CD4-positive, CD25-positive, alpha-beta regulatory T cell (primary cell): ENCODE data around the gene PEPD. TPM values are rescaled to one million over a fixed set of nuclear protein-coding genes. Genes with fewer than 3 reads are reported as not detected.

ENCODE experiments used
- ATAC-seq, 2 donors: fragments of 150-1000 bp; cut with Tn5 transposase; one replicate each; pipeline ENCODE4 v1.10.0; 2021; ENCODE audit warnings: low read depth in 2 of 2, moderate number of reproducible peaks in 2 of 2, moderate library complexity in 1 of 2
- DNase-seq, 3 donors: peaks; one replicate each; pipeline versions ENCODE4 v3.0.0 to v3.0.0-alpha.2; 2012 to 2022; ENCODE audit warnings: mixed read lengths in 1 of 3
- H3K27ac ChIP-seq: one replicate; pipeline ENCODE4 v1.7.0; 2013; ENCODE audit warnings: mild to moderate bottlenecking, low read length; ENCODE audit not compliant: insufficient read depth, poor library complexity, severe bottlenecking
- H3K27me3 ChIP-seq: one replicate; pipeline ENCODE4 v1.7.0; 2013; ENCODE audit warnings: low read length; ENCODE audit not compliant: control insufficient read depth, insufficient read depth
- H3K36me3 ChIP-seq: one replicate; pipeline ENCODE4 v1.7.0; 2013; ENCODE audit warnings: mild to moderate bottlenecking, low read length, moderate library complexity; ENCODE audit not compliant: control insufficient read depth, insufficient read depth
- H3K4me1 ChIP-seq: 2 replicates; pipeline ENCODE4 v1.7.0; 2013; ENCODE audit warnings: mild to moderate bottlenecking, low read length; ENCODE audit not compliant: insufficient read depth, control insufficient read depth, poor library complexity, severe bottlenecking
- H3K4me3 ChIP-seq: one replicate; pipeline ENCODE4 v1.7.0; 2013; ENCODE audit warnings: low read depth, mild to moderate bottlenecking, low read length, moderate library complexity
- H3K9me3 ChIP-seq, 2 experiments: 1 replicate in 1 of 2; 2 replicates in 1 of 2; pipeline ENCODE4 v1.7.0; 2013; ENCODE audit warnings: low read length in 2 of 2, mild to moderate bottlenecking in 1 of 2, moderate library complexity in 1 of 2; ENCODE audit not compliant: control insufficient read depth in 2 of 2
- H3K27ac Mint-ChIP-seq, 3 donors: one replicate each; pipeline ENCODE4 v1.8.0; 2020 to 2022; ENCODE audit warnings: mild to moderate bottlenecking in 3 of 3, mixed read lengths in 3 of 3, moderate library complexity in 2 of 3
- H3K27me3 Mint-ChIP-seq: one replicate; pipeline ENCODE4 v1.8.0; 2022; ENCODE audit warnings: mild to moderate bottlenecking, mixed read lengths
- H3K36me3 Mint-ChIP-seq: one replicate; pipeline ENCODE4 v1.8.0; 2020; ENCODE audit warnings: mixed read lengths
- H3K4me1 Mint-ChIP-seq, 4 donors: one replicate each; pipeline ENCODE4 v1.8.0; 2020 to 2022; ENCODE audit warnings: mixed read lengths in 4 of 4, mild to moderate bottlenecking in 1 of 4
- H3K4me3 Mint-ChIP-seq, 4 donors: one replicate each; pipeline ENCODE4 v1.8.0; 2020 to 2022; ENCODE audit warnings: mild to moderate bottlenecking in 4 of 4, mixed read lengths in 4 of 4, moderate library complexity in 3 of 4
- H3K9me3 Mint-ChIP-seq, 7 donors: one replicate each; pipeline ENCODE4 v1.8.0; 2020 to 2022; ENCODE audit warnings: mixed read lengths in 7 of 7, mild to moderate bottlenecking in 3 of 7, moderate library complexity in 2 of 7
- polyA plus RNA-seq, 4 donors: library from polyadenylated mRNA; unstranded; fragments of 300-500 nt; fragmentation: Illumina TruSeq; gene quantifications; one replicate each; pipeline ENCODE4 v1.2.3, GENCODE V29; 2021
- total RNA-seq: library from RNA; stranded (reverse); gene quantifications from one replicate; pipeline ENCODE4 v1.2.3, GENCODE V29; 2022

The PEPD gene
- total and polyA plus RNA-seq, 5 donors from 2014 or later, result 36.8 to 141 (median 109) TPM

GRCh38 chr19:33358408-33358807 lies 163.2 kb downstream of the PEPD start:
- H3K9me3 ChIP-seq, result peaks cover 5 to 6% of the 10 kb centered on the region in 2 experiments
- H3K27me3 Mint-ChIP-seq, result peaks cover 22% of the 10 kb centered on the region

GRCh38 chr19:33357556-33357955 lies 164.0 kb downstream of the PEPD start:
- Mint-ChIP-seq H3K27ac (no peak overlapping the region), H3K27me3 (peaks cover 19% of the 10 kb centered on the region), H3K4me1 (no peaks in the 10 kb centered on the region), H3K9me3 (peaks cover 0 to 13% (median 3%) of the 10 kb centered on the region in 7 donors), H3K36me3 (peaks cover 4% of the 10 kb centered on the region), H3K4me3 (no peak overlapping the region)
- Histone ChIP-seq H3K27ac (no peak overlapping the region), H3K4me1 (no peaks in the 10 kb centered on the region), H3K27me3 (peaks cover 6% of the 10 kb centered on the region), H3K9me3 (peaks cover 5 to 6% of the 10 kb centered on the region in 2 experiments), H3K4me3 (no peak overlapping the region), H3K36me3 (no peaks in the 10 kb centered on the region)
- no peak for ATAC-seq
- no peak for DNase-seq

More at GRCh38 chr19:33358408-33358807, 163.2 kb downstream of the PEPD start:
- H3K4me1 ChIP-seq, result no peaks in the 10 kb centered on the region
- H3K4me1 Mint-ChIP-seq, result no peaks in the 10 kb centered on the region
- peaks cover 6% of the 10 kb centered on the region for H3K27me3 ChIP-seq
- H3K36me3 Mint-ChIP-seq, result peaks cover 4% of the 10 kb centered on the region
- no peak overlapping the region for H3K4me3 Mint-ChIP-seq
- no peak overlapping the region for H3K27ac Mint-ChIP-seq
- no peak for DNase-seq
- no peaks in the 10 kb centered on the region for H3K36me3 ChIP-seq
- peaks cover 0 to 13% (median 3%) of the 10 kb centered on the region in 7 donors for H3K9me3 Mint-ChIP-seq
- no peak for ATAC-seq
- no peak overlapping the region for H3K27ac ChIP-seq
- no peak overlapping the region for H3K4me3 ChIP-seq

GRCh38 chr19:33355535-33355934 lies 166.1 kb downstream of the PEPD start:
- no peak overlapping the region for H3K4me3 ChIP-seq
- Mint-ChIP-seq H3K4me3 (no peak overlapping the region), H3K36me3 (peaks cover 4% of the 10 kb centered on the region), H3K27me3 (peaks cover 21% of the 10 kb centered on the region), H3K4me1 (peaks cover 0 to 2% (median 0%) of the 10 kb centered on the region in 4 donors), H3K27ac (no peak overlapping the region), H3K9me3 (peaks cover 0 to 13% (median 4%) of the 10 kb centered on the region in 7 donors)
- no peaks in the 10 kb centered on the region for H3K4me1 ChIP-seq
- peaks cover 6% of the 10 kb centered on the region for H3K27me3 ChIP-seq
- H3K9me3 ChIP-seq, result peaks cover 5 to 6% of the 10 kb centered on the region in 2 experiments
- H3K27ac ChIP-seq, result no peak overlapping the region
- no peak for DNase-seq
- ATAC-seq, result no peak
- H3K36me3 ChIP-seq, result no peaks in the 10 kb centered on the region

GRCh38 chr19:33350538-33351309 lies 170.9 kb downstream of the PEPD start:
- H3K4me1 ChIP-seq, result no peaks in the 10 kb centered on the region
- Mint-ChIP-seq H3K36me3 (no peaks in the 10 kb centered on the region), H3K9me3 (peaks cover 0 to 6% (median 2%) of the 10 kb centered on the region in 7 donors), H3K27ac (no peak overlapping the region), H3K4me3 (no peak overlapping the region), H3K27me3 (peaks cover 25% of the 10 kb centered on the region), H3K4me1 (peaks cover 0 to 2% (median 0%) of the 10 kb centered on the region in 4 donors)
- no peak overlapping the region for H3K4me3 ChIP-seq
- no peak overlapping the region for H3K27ac ChIP-seq
- H3K36me3 ChIP-seq, result no peaks in the 10 kb centered on the region
- H3K9me3 ChIP-seq, result peaks cover 3 to 6% of the 10 kb centered on the region in 2 experiments
- no peak for ATAC-seq
- peaks cover 7% of the 10 kb centered on the region for H3K27me3 ChIP-seq
- no peak for DNase-seq

- no peaks in the 10 kb centered on the region for H3K36me3 ChIP-seq
- Mint-ChIP-seq H3K36me3 (no peaks in the 10 kb centered on the region), H3K4me3 (no peak overlapping the region), H3K27ac (no peak overlapping the region), H3K4me1 (peaks cover 0 to 2% (median 0%) of the 10 kb centered on the region in 4 donors), H3K9me3 (peaks cover 0 to 4% (median 0%) of the 10 kb centered on the region in 7 donors), H3K27me3 (peaks cover 37% of the 10 kb centered on the region)
- no peak for ATAC-seq
- no peaks in the 10 kb centered on the region for H3K4me1 ChIP-seq
- H3K9me3 ChIP-seq, result no peaks in the 10 kb centered on the region
- DNase-seq, result no peak
- H3K27me3 ChIP-seq, result peaks cover 11% of the 10 kb centered on the region
- no peak overlapping the region for H3K27ac ChIP-seq
- no peak overlapping the region for H3K4me3 ChIP-seq
These were observed 172.0 kb downstream of the PEPD start for GRCh38 chr19:33349319-33350289.

- H3K27ac Mint-ChIP-seq, result no peak overlapping the region
- Histone ChIP-seq H3K9me3 (no peaks in the 10 kb centered on the region), H3K36me3 (no peaks in the 10 kb centered on the region), H3K27me3 (peaks cover 14% of the 10 kb centered on the region), H3K4me1 (no peaks in the 10 kb centered on the region), H3K27ac (no peak overlapping the region), H3K4me3 (no peak overlapping the region)
- H3K4me3 Mint-ChIP-seq, result no peak overlapping the region
- ATAC-seq, result no peak
- peaks cover 0 to 4% (median 0%) of the 10 kb centered on the region in 7 donors for H3K9me3 Mint-ChIP-seq
- peaks cover 47% of the 10 kb centered on the region for H3K27me3 Mint-ChIP-seq
- H3K4me1 Mint-ChIP-seq, result peaks cover 0 to 2% (median 0%) of the 10 kb centered on the region in 4 donors
- DNase-seq, result no peak
- H3K36me3 Mint-ChIP-seq, result no peaks in the 10 kb centered on the region
These were observed 173.1 kb downstream of the PEPD start for GRCh38 chr19:33348301-33349010.

GRCh38 chr19:33347300-33347699 lies 174.3 kb downstream of the PEPD start:
- no peaks in the 10 kb centered on the region for H3K36me3 ChIP-seq
- Mint-ChIP-seq H3K4me1 (peaks cover 0 to 2% (median 0%) of the 10 kb centered on the region in 4 donors), H3K27ac (no peak overlapping the region), H3K36me3 (no peaks in the 10 kb centered on the region), H3K27me3 (peaks cover 49% of the 10 kb centered on the region), H3K4me3 (no peak overlapping the region), H3K9me3 (peaks cover 0 to 4% (median 0%) of the 10 kb centered on the region in 7 donors)
- no peak overlapping the region for H3K27ac ChIP-seq
- H3K4me3 ChIP-seq, result no peak overlapping the region
- H3K4me1 ChIP-seq, result no peaks in the 10 kb centered on the region
- H3K9me3 ChIP-seq, result no peaks in the 10 kb centered on the region
- ATAC-seq (no peak), DNase-seq (no peak)
- peaks cover 21% of the 10 kb centered on the region for H3K27me3 ChIP-seq
